Measurements from ENCODE around the gene ZSCAN23. TPM values are rescaled to one million over a fixed set of nuclear protein-coding genes. Genes with fewer than 3 reads are reported as not detected.

ZSCAN23 gene
- total RNA-seq, 4 donors from 2014 or later, result 0.25 to 0.62 TPM; not detected in 2

- DNase-seq (no peak), ATAC-seq (no peak)
- peaks cover 0 to 3% (median 0%) of the 10 kb centered on the region in 3 donors for H3K27me3 ChIP-seq
- intact Hi-C loops (cut with DNase I; ENCODE audit: low total_unique reads) (no loop called here), in situ Hi-C loops (cut with MboI; ENCODE audit: low sequenced_read_pairs in 4 of 4) (no loop called here)
- H3K9me3 ChIP-seq, result no peaks in the 10 kb centered on the region
- TF ChIP-seq POLR2A (IDR thresholded peaks at IDR 0.05) (no peak), CTCF (IDR thresholded peaks at IDR 0.05 in 4 of 5, conservative IDR thresholded peaks at IDR 0.05 in 1 of 5) (no peak)
- no peaks in the 10 kb centered on the region for H3K4me1 ChIP-seq
- H3K27ac ChIP-seq, result peak overlapping the region in 1 of 4 donors; percentile 73
- no peak overlapping the region for H3K4me3 ChIP-seq
- peaks cover 0 to 3% of the 10 kb centered on the region in 2 donors for H3K36me3 ChIP-seq
These were observed 59.2 kb downstream of the ZSCAN23 start for GRCh38 chr6:28384143-28384533.

DNA sequence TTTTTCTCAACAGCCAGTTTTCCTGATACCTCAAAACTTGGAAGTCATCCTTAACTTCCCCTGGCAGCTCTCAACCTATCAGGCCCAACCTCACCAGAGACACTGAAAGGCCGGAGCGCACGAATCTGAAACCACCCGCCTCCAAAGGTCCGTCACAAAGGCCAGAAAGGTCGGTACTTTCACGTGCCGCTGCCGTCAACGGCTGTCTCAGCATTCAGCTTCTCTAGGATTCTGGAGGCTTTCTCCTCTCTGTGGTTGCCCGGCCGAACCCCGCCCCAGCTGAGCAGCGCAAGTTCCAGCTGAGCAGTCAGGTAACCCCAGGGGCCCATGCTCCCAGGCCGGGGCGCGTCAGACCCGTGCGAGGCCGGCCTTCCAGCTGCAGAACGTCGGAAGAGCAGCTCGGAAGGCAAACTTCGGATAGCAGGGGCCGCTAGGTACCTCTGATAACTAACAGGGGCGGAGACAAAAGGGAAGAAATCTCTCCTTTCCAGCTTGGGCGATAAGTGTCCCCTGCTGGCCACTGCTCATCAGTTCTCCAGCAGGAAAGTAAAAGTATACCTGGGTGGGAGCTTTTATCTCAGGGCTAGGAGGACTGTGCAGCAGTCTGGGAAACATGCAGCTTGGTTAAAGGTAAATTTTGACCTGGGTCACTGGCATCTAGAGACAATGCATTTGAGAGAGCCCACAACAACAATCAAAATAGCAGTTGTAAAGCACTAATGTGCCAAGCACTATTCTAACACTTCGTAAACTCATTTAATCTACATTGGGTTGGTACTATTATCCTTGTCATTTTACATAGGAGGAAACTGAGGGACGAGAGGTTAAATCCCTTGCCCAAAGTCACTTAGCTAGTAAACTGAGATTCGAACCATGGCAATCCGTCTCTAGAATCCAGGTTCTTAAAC lies 59.8 kb downstream of the ZSCAN23 start:
- no peaks in the 10 kb centered on the region for H3K9me3 ChIP-seq
- peaks cover 0 to 7% of the 10 kb centered on the region in 2 donors for H3K36me3 ChIP-seq
- no peak for TF ChIP-seq CTCF (IDR thresholded peaks at IDR 0.05 in 4 of 5, conservative IDR thresholded peaks at IDR 0.05 in 1 of 5)
- peak in 1 of 2 donors; percentile 16 for TF ChIP-seq POLR2A (IDR thresholded peaks at IDR 0.05)
- peak; percentile 69 to 72 for DNase-seq
- H3K4me3 ChIP-seq, result peak overlapping the region; percentile 38 to 62 (median 55)
- peaks cover 0 to 3% (median 0%) of the 10 kb centered on the region in 3 donors for H3K27me3 ChIP-seq
- in situ Hi-C loops (cut with MboI; ENCODE audit: low sequenced_read_pairs in 4 of 4), result no loop called here
- no peaks in the 10 kb centered on the region for H3K4me1 ChIP-seq
- intact Hi-C loops (cut with DNase I; ENCODE audit: low total_unique reads), result no loop called here
- ATAC-seq, result peak; percentile 90 to 96
- H3K27ac ChIP-seq, result peak overlapping the region; percentile 51 to 76 (median 63)

Other genes starting within 250 kb of the ZSCAN23 start
- 1 to 10 TPM; 3.7 to 6.5 (median 4.3) TPM for gene ZSCAN9, start 218.2 kb downstream of the ZSCAN23 start, total RNA-seq
- 1 to 10 TPM in 3 of 4 donors, under 1 TPM in 1; 0.82 to 3.3 (median 1.1) TPM for gene ZKSCAN4, start 191.2 kb downstream of the ZSCAN23 start, total RNA-seq
- 10 to 100 TPM in 1 of 4 donors, 1 to 10 TPM in 3; 1.5 to 10.1 (median 5.6) TPM for gene NKAPL, start 184.2 kb downstream of the ZSCAN23 start, total RNA-seq
- gene ZSCAN26, start 176.3 kb downstream of the ZSCAN23 start, total RNA-seq, result 10 to 100 TPM in 2 of 4 donors, 1 to 10 TPM in 2; 7.3 to 13.4 (median 9.8) TPM
- 1 to 10 TPM in 3 of 4 donors, under 1 TPM in 1; 0.80 to 2.8 (median 1.5) TPM for gene PGBD1, start 161.9 kb downstream of the ZSCAN23 start, total RNA-seq
- gene ZSCAN31, start 107.3 kb downstream of the ZSCAN23 start, total RNA-seq, result 10 to 100 TPM in 2 of 4 donors, 1 to 10 TPM in 2; 2.4 to 14.1 (median 7.5) TPM
- gene ZKSCAN3, start 93.5 kb downstream of the ZSCAN23 start, total RNA-seq, result 1 to 10 TPM; 1.5 to 4.5 (median 2.4) TPM
- 1 to 10 TPM in 1 of 4 donors, under 1 TPM in 3; 0.42 to 1.9 (median 0.63) TPM for gene ZSCAN12, start 43.7 kb downstream of the ZSCAN23 start, total RNA-seq
- gene GPX6, start 72.3 kb upstream of the ZSCAN23 start, total RNA-seq, result not detected
- gene GPX5, start 82.4 kb upstream of the ZSCAN23 start, total RNA-seq, result not detected

Data from gastrocnemius medialis (tissue), 4 donors.